NCI-H187 (cell line): Measurements from ENCODE around the gene RILPL1.
A peak's percentile ranks its signal among the peaks of the same experiment; 100 is the strongest.
"Not testable (repeated sequence)": the region's sequence is repeated elsewhere in the genome, so short reads cannot be mapped to it uniquely, and the experiment has no call there.

Experiments
- DNase-seq, 2 experiments: peaks; one replicate each; lab custom pipeline; 2025; lab: John Stamatoyannopoulos, UW

The RILPL1 gene

GRCh38 chr12:123533672-123534643 lies at the start of gene RILPL1:
TSS of gene RILPL1 (minus strand) at chr12:123533719. CDS start at chr12:123533482, 237 bp downstream.
- DNase-seq: peak in 1 of 2 experiments; percentile 17

GRCh38 chr12:123580772-123581171 lies 47.3 kb upstream of the RILPL1 start:
- no peak for DNase-seq

- DNase-seq: not testable (repeated sequence)
Observed at GRCh38 chr12:123578829-123579228, 45.3 kb upstream of the RILPL1 start.

GRCh38 chr12:123578243-123578642 lies 44.7 kb upstream of the RILPL1 start:
- no peak for DNase-seq

GRCh38 chr12:123576611-123577010 lies 43.1 kb upstream of the RILPL1 start:
- no peak for DNase-seq

GRCh38 chr12:123573870-123574269 lies 40.4 kb upstream of the RILPL1 start:
- DNase-seq: no peak

- DNase-seq: no peak
Observed at GRCh38 chr12:123572391-123572790, 38.9 kb upstream of the RILPL1 start.

- DNase-seq: no peak
Observed at GRCh38 chr12:123571343-123571813, 37.9 kb upstream of the RILPL1 start.

GRCh38 chr12:123559468-123559867 lies 25.9 kb upstream of the RILPL1 start:
- no peak for DNase-seq

GRCh38 chr12:123558487-123558886 lies 25.0 kb upstream of the RILPL1 start:
- DNase-seq: not testable (repeated sequence)

GRCh38 chr12:123554843-123555242 lies 21.3 kb upstream of the RILPL1 start:
- not testable (repeated sequence) for DNase-seq

- not testable (repeated sequence) for DNase-seq
Observed at GRCh38 chr12:123554136-123554535, 20.6 kb upstream of the RILPL1 start.

- no peak for DNase-seq
Observed at GRCh38 chr12:123550700-123551099, 17.2 kb upstream of the RILPL1 start.

GRCh38 chr12:123548107-123548506 lies 14.6 kb upstream of the RILPL1 start:
- no peak for DNase-seq

GRCh38 chr12:123546281-123546680 lies 12.8 kb upstream of the RILPL1 start:
- DNase-seq: no peak

- DNase-seq: no peak
Observed at GRCh38 chr12:123543541-123543940, 10.0 kb upstream of the RILPL1 start.

- DNase-seq: no peak
Observed at GRCh38 chr12:123540899-123541662, 7.6 kb upstream of the RILPL1 start.

- not testable (repeated sequence) for DNase-seq
Observed at GRCh38 chr12:123535952-123536351, 2.4 kb upstream of the RILPL1 start.

- DNase-seq: no peak
Observed at GRCh38 chr12:123532808-123533649, 490 bp downstream of the RILPL1 start.

- no peak for DNase-seq
Observed at GRCh38 chr12:123532019-123532418, 1.5 kb downstream of the RILPL1 start.

- no peak for DNase-seq
Observed at GRCh38 chr12:123531091-123531490, 2.4 kb downstream of the RILPL1 start.

- DNase-seq: no peak
Observed at GRCh38 chr12:123530668-123531067, 2.9 kb downstream of the RILPL1 start.
